ENCODE measurements around the gene FERMT1.

Gene FERMT1

GRCh38 chr20:6040958-6041807 lies 81.6 kb downstream of the FERMT1 start:
- TF ChIP-seq, protein P1, sequence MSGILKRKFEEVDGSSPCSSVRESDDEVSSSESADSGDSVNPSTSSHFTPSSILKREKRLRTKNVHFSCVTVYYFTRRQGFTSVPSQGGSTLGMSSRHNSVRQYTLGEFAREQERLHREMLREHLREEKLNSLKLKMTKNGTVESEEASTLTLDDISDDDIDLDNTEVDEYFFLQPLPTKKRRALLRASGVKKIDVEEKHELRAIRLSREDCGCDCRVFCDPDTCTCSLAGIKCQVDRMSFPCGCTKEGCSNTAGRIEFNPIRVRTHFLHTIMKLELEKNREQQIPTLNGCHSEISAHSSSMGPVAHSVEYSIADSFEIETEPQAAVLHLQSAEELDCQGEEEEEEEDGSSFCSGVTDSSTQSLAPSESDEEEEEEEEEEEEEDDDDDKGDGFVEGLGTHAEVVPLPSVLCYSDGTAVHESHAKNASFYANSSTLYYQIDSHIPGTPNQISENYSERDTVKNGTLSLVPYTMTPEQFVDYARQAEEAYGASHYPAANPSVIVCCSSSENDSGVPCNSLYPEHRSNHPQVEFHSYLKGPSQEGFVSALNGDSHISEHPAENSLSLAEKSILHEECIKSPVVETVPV (CRISPR knock-in tag; IDR thresholded peaks at IDR 0.05) = no peak
- TF ChIP-seq ZFP30 (CRISPR knock-in tag; IDR thresholded peaks at IDR 0.05) (no peak), ZNF70 (CRISPR knock-in tag; IDR thresholded peaks at IDR 0.05) (no peak), POU6F1 (CRISPR knock-in tag; IDR thresholded peaks at IDR 0.05; ENCODE audit: borderline replicate concordance, low read depth) (no peak), ZC3H10 (CRISPR knock-in tag; IDR thresholded peaks at IDR 0.05) (no peak), SNAI2 (CRISPR knock-in tag; IDR thresholded peaks at IDR 0.05) (no peak), ZNF565 (CRISPR knock-in tag; conservative IDR thresholded peaks at IDR 0.05; ENCODE audit: low read depth) (no peak), RARB (CRISPR knock-in tag; IDR thresholded peaks at IDR 0.05) (no peak), ARNTL (CRISPR knock-in tag; IDR thresholded peaks at IDR 0.05; ENCODE audit: borderline replicate concordance, low read depth) (no peak), TOX (CRISPR knock-in tag; IDR thresholded peaks at IDR 0.05; ENCODE audit: borderline replicate concordance) (no peak), ZFP3 (CRISPR knock-in tag; IDR thresholded peaks at IDR 0.05) (no peak)
- TF ChIP-seq, protein P2, sequence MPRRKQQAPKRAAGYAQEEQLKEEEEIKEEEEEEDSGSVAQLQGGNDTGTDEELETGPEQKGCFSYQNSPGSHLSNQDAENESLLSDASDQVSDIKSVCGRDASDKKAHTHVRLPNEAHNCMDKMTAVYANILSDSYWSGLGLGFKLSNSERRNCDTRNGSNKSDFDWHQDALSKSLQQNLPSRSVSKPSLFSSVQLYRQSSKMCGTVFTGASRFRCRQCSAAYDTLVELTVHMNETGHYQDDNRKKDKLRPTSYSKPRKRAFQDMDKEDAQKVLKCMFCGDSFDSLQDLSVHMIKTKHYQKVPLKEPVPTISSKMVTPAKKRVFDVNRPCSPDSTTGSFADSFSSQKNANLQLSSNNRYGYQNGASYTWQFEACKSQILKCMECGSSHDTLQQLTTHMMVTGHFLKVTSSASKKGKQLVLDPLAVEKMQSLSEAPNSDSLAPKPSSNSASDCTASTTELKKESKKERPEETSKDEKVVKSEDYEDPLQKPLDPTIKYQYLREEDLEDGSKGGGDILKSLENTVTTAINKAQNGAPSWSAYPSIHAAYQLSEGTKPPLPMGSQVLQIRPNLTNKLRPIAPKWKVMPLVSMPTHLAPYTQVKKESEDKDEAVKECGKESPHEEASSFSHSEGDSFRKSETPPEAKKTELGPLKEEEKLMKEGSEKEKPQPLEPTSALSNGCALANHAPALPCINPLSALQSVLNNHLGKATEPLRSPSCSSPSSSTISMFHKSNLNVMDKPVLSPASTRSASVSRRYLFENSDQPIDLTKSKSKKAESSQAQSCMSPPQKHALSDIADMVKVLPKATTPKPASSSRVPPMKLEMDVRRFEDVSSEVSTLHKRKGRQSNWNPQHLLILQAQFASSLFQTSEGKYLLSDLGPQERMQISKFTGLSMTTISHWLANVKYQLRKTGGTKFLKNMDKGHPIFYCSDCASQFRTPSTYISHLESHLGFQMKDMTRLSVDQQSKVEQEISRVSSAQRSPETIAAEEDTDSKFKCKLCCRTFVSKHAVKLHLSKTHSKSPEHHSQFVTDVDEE (CRISPR knock-in tag; IDR thresholded peaks at IDR 0.05) = no peak
- TF ChIP-seq, protein P3, sequence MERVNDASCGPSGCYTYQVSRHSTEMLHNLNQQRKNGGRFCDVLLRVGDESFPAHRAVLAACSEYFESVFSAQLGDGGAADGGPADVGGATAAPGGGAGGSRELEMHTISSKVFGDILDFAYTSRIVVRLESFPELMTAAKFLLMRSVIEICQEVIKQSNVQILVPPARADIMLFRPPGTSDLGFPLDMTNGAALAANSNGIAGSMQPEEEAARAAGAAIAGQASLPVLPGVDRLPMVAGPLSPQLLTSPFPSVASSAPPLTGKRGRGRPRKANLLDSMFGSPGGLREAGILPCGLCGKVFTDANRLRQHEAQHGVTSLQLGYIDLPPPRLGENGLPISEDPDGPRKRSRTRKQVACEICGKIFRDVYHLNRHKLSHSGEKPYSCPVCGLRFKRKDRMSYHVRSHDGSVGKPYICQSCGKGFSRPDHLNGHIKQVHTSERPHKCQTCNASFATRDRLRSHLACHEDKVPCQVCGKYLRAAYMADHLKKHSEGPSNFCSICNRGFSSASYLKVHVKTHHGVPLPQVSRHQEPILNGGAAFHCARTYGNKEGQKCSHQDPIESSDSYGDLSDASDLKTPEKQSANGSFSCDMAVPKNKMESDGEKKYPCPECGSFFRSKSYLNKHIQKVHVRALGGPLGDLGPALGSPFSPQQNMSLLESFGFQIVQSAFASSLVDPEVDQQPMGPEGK (CRISPR knock-in tag; IDR thresholded peaks at IDR 0.05; ENCODE audit: borderline replicate concordance) = no peak
- TF ChIP-seq, protein P4, sequence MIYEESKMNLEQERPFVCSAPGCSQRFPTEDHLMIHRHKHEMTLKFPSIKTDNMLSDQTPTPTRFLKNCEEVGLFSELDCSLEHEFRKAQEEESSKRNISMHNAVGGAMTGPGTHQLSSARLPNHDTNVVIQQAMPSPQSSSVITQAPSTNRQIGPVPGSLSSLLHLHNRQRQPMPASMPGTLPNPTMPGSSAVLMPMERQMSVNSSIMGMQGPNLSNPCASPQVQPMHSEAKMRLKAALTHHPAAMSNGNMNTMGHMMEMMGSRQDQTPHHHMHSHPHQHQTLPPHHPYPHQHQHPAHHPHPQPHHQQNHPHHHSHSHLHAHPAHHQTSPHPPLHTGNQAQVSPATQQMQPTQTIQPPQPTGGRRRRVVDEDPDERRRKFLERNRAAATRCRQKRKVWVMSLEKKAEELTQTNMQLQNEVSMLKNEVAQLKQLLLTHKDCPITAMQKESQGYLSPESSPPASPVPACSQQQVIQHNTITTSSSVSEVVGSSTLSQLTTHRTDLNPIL (CRISPR knock-in tag; IDR thresholded peaks at IDR 0.05; ENCODE audit: low read depth) = no peak
- ATAC-seq = no peak

DNA sequence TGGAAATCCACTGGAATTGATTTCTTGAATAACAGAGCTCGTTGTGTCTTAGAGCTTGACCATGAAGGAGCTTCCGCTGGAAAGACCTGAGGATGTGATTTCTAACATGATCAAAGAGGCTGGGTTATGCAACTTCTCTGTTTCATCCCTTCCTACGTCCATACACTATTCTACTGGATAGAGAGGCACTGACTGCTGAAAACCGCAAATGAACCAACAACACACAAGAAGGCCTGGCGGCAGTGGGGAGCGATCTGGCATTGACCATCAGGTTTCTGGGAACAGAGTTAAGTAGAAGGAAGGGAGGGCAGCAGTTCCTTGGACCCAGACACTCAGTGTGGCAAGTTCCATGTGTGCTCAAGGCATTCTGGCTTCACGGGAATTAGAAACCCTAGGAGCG lies 82.3 kb downstream of the FERMT1 start:
- TF ChIP-seq BACH2 (CRISPR knock-in tag; IDR thresholded peaks at IDR 0.05; ENCODE audit: borderline replicate concordance) (no peak), OSR1 (CRISPR knock-in tag; IDR thresholded peaks at IDR 0.05) (no peak), SNAI2 (CRISPR knock-in tag; IDR thresholded peaks at IDR 0.05) (no peak), CSDC2 (CRISPR knock-in tag; IDR thresholded peaks at IDR 0.05) (no peak), PPARA (CRISPR knock-in tag; IDR thresholded peaks at IDR 0.05; ENCODE audit: borderline replicate concordance) (no peak), ISL1 (CRISPR knock-in tag; IDR thresholded peaks at IDR 0.05) (no peak)
- TF ChIP-seq, protein P2 (CRISPR knock-in tag; IDR thresholded peaks at IDR 0.05) = no peak
- no peak for ATAC-seq

Data from SK-N-SH treated with all-trans-retinoic acid at 6 μM for 48 hours (cell line).